K562 (cell line): ENCODE data around the gene RBFOX1. TPM values are rescaled to one million over a fixed set of nuclear protein-coding genes. Genes with fewer than 3 reads are reported as not detected.
A peak's percentile ranks its signal among the peaks of the same experiment; 100 is the strongest.

Experiments
- ATAC-seq: fragments of 200-7000 bp; cut with Tn5 transposase; 3 replicates; pipeline ENCODE4 v1.9.1; 2020; ENCODE audit warnings: moderate library complexity
- BruUV-seq: library from RNA; stranded (reverse); fragments of 400-500 nt; replicated peaks from 2 replicates; lab custom pipeline; 2021; lab: Mats Ljungman, UMichigan
- CTCF ChIA-PET: fragments of 300-600 bp; formaldehyde crosslinking; extraction: SDS; loops from one replicate; lab custom pipeline; 2021; ENCODE audit warnings: low intra/inter-chr PET ratio; lab: Yijun Ruan, JAX
- POLR2A ChIA-PET: fragments of 300-600, 350-650 bp; sonication (Branson Sonifier 250); formaldehyde crosslinking; extraction: SDS; loops from one replicate; lab custom pipeline; 2021; ENCODE audit warnings: antibody characterized with exemption, inconsistent platforms; lab: Yijun Ruan, JAX
- DNase-seq, 4 experiments: peaks; one replicate each; pipeline versions ENCODE4 v3.0.0 to v3.0.0-alpha.2; 2011 to 2018; ENCODE audit warnings: low spot score in 3 of 4, mixed read lengths in 3 of 4; ENCODE audit errors: extremely low read depth in 1 of 4
- FAIRE-seq: peaks from 2 replicates; lab custom pipeline; 2011; peaks lifted over from hg19 to GRCh38; lab: Jason Lieb, UNC
- H2AFZ ChIP-seq: 2 replicates; pipeline ENCODE4 v1.6.0; 2011; ENCODE audit warnings: low read depth, low read length, control low read depth, inconsistent platforms
- H3K27ac ChIP-seq: fragments of 200-600 bp; 3 replicates; pipeline ENCODE4 v1.8.0; 2011; ENCODE audit warnings: low read depth, mild to moderate bottlenecking, control low read depth, inconsistent platforms, low read length, moderate library complexity, mixed read lengths; ENCODE audit errors: extremely low read depth
- H3K27me3 ChIP-seq, 2 experiments: fragments of 300-600 bp in 1 of 2; 2 replicates in 1 of 2; 3 replicates in 1 of 2; pipeline versions ENCODE4 v1.6.0 to v1.8.0; 2011; ENCODE audit warnings: inconsistent platforms in 2 of 2, low read length in 2 of 2, mild to moderate bottlenecking in 1 of 2, mixed read lengths in 1 of 2, moderate library complexity in 1 of 2; ENCODE audit not compliant: control insufficient read depth in 2 of 2, insufficient read depth in 2 of 2
- H3K36me3 ChIP-seq: fragments of 300-600 bp; 3 replicates; pipeline ENCODE4 v1.8.0; 2011; ENCODE audit warnings: mild to moderate bottlenecking, low read length, inconsistent platforms; ENCODE audit not compliant: control insufficient read depth, insufficient read depth
- H3K4me1 ChIP-seq, 2 experiments: fragments of 200-600 bp in 1 of 2; replicated peaks in 1 of 2; 2 replicates in 1 of 2; 3 replicates in 1 of 2; pipeline versions ENCODE4 v1.5.1 to v1.8.0; 2011; ENCODE audit warnings: inconsistent platforms in 2 of 2, low read length in 2 of 2, mild to moderate bottlenecking in 1 of 2, mixed read lengths in 1 of 2, moderate library complexity in 1 of 2; ENCODE audit not compliant: control insufficient read depth in 2 of 2, insufficient read depth in 2 of 2
- H3K4me2 ChIP-seq: 2 replicates; pipeline ENCODE4 v1.6.1; 2011; ENCODE audit warnings: low read length, control low read depth, inconsistent platforms, mixed read lengths; ENCODE audit not compliant: insufficient read depth
- H3K4me3 ChIP-seq: fragments of 200-600 bp; sonication (generic), shearing (Covaris generic); 2 replicates; pipeline ENCODE4 v1.5.1; 2016; ENCODE audit warnings: control low read depth, inconsistent platforms
- H3K79me2 ChIP-seq: fragments of 200-600 bp; 3 replicates; pipeline ENCODE4 v1.8.0; 2011; ENCODE audit warnings: low read length, inconsistent platforms; ENCODE audit not compliant: control insufficient read depth, insufficient read depth
- H3K9ac ChIP-seq, 2 experiments: 2 replicates each; pipeline versions ENCODE4 v1.6.0 to v1.6.1; 2011; ENCODE audit warnings: low read depth in 2 of 2, low read length in 2 of 2, control low read depth in 1 of 2, inconsistent platforms in 1 of 2, mild to moderate bottlenecking in 1 of 2, mixed read lengths in 1 of 2; ENCODE audit not compliant: insufficient read depth in 1 of 2
- H3K9me1 ChIP-seq: one replicate; pipeline ENCODE4 v1.6.0; 2011; ENCODE audit warnings: inconsistent platforms, mild to moderate bottlenecking, low read length, moderate library complexity; ENCODE audit not compliant: control insufficient read depth, insufficient read depth
- H3K9me3 ChIP-seq: replicated peaks from 2 replicates; pipeline ENCODE4 v1.5.1; 2011; ENCODE audit warnings: low read depth, low read length, inconsistent platforms; ENCODE audit not compliant: control insufficient read depth, insufficient read depth
- H4K20me1 ChIP-seq: replicated peaks from 2 replicates; pipeline ENCODE4 v1.6.1; 2011; ENCODE audit warnings: low read length, inconsistent platforms, mixed read lengths; ENCODE audit not compliant: control insufficient read depth, insufficient read depth
- ATF1 ChIP-seq, 2 experiments: fragments of 450-650 bp in 1 of 2; IDR thresholded peaks; 2 replicates each; pipeline ENCODE4 v1.6.1; 2016; ENCODE audit warnings: missing compliant biosample characterization in 1 of 2, missing genetic modification characterization in 1 of 2
- BRD9 ChIP-seq: fragments of 450-650 bp; IDR thresholded peaks from 2 replicates; pipeline ENCODE4 v1.6.1; 2018; ENCODE audit warnings: low read depth; ENCODE audit not compliant: partially characterized antibody
- CCNT2 ChIP-seq: IDR thresholded peaks from 2 replicates; pipeline ENCODE4 v1.6.1; 2011; ENCODE audit warnings: borderline replicate concordance, low read depth, mild to moderate bottlenecking, moderate library complexity, mixed read lengths, low read length; ENCODE audit not compliant: insufficient read length; ENCODE audit errors: extremely low read depth
- FOXM1 ChIP-seq, 2 experiments: fragments of 450-650 bp in 1 of 2; sonication (generic) in 1 of 2; formaldehyde crosslinking in 1 of 2; IDR thresholded peaks; 2 replicates each; pipeline versions ENCODE4 v1.6.1 to v1.9.0; 2017 to 2022; ENCODE audit warnings: low read depth in 2 of 2, mild to moderate bottlenecking in 2 of 2, missing genetic modification reagents in 1 of 2, moderate library complexity in 1 of 2
- NFYB ChIP-seq: IDR thresholded peaks from 2 replicates; pipeline ENCODE4 v1.6.1; 2011; ENCODE audit warnings: mild to moderate bottlenecking, moderate library complexity; ENCODE audit not compliant: insufficient read length; ENCODE audit errors: extremely low read depth
- POLR2AphosphoS5 ChIP-seq: IDR thresholded peaks from 2 replicates; pipeline ENCODE4 v1.6.1; 2011; ENCODE audit warnings: mild to moderate bottlenecking, low read depth, low read length, moderate library complexity; ENCODE audit not compliant: control insufficient read depth, insufficient read depth
- SP2 ChIP-seq: IDR thresholded peaks from 2 replicates; pipeline ENCODE4 v1.6.1; 2011; ENCODE audit warnings: mild to moderate bottlenecking, low read depth, low read length, moderate library complexity; ENCODE audit not compliant: poor library complexity, severe bottlenecking; ENCODE audit errors: extremely low read depth
- ZNF311 ChIP-seq: fragments of 250-450 bp; sonication (Bioruptor Pico); IDR thresholded peaks from 2 replicates; pipeline ENCODE4 v1.4.0; 2020; ENCODE audit warnings: mild to moderate bottlenecking, moderate library complexity
- ZNF507 ChIP-seq: conservative IDR thresholded peaks from 2 replicates; pipeline ENCODE4 v1.6.1; 2017; ENCODE audit warnings: missing genetic modification characterization, missing compliant biosample characterization
- ZNF780A ChIP-seq: fragments of 250-450 bp; sonication (Bioruptor Pico); IDR thresholded peaks from 2 replicates; pipeline ENCODE4 v1.5.0; 2021; ENCODE audit warnings: mild to moderate bottlenecking
- WGBS: fragments of 100-300 bp; shearing (Covaris generic); methylation state at CpG from one replicate; pipeline ENCODE4 v1.1.6; 2016; ENCODE audit warnings: low coverage, mixed read lengths; ENCODE audit not compliant: insufficient coverage; ENCODE audit errors: missing lambda C conversion rate; 5-methylcytosine and 5-hydroxymethylcytosine counted together
- in situ Hi-C: fragments of 300-500 bp; cut with MboI; formaldehyde crosslinking; loops from 4 replicates; pipeline ENCODE4 v1.15.0; 2018; ENCODE audit warnings: inconsistent platforms, mixed read lengths
- intact Hi-C: fragments of 100-400 bp; cut with micrococcal nuclease; formaldehyde crosslinking; loops from 2 replicates; pipeline ENCODE4 v1.14.2; 2022
- polyA plus RNA-seq, 8 experiments: library from polyadenylated mRNA; depleted of rRNA in 4 of 8; stranded (reverse) in 5 of 8; unstranded in 3 of 8; fragments of >200 nt; fragmentation: Nextera tagmentation in 2 of 8; fragmentation: Illumina TruSeq in 1 of 8; extraction: Ambion mirVana in 2 of 8; extraction: Trizol in 1 of 8; gene quantifications; 2 replicates each; pipeline versions ENCODE4 v1.2.1 to v1.2.3, GENCODE V29; 2011 to 2014; ENCODE audit warnings: inconsistent platforms in 1 of 8, missing spikeins in 1 of 8
- total RNA-seq, 7 experiments: library from RNA; depleted of rRNA in 6 of 7; stranded (reverse); fragments of >200 nt in 6 of 7; fragmentation: Illumina TruSeq in 2 of 7; extraction: Trizol in 2 of 7; gene quantifications; 2 replicates each; pipeline versions ENCODE4 v1.2.1 to v1.2.3, GENCODE V29; 2011 to 2021; ENCODE audit warnings: low replicate concordance in 1 of 7
- TF ChIP-seq, protein P1 (sequence below): IDR thresholded peaks from 3 replicates; pipeline ENCODE4 v1.6.1; 2011; ENCODE audit warnings: borderline replicate concordance, mild to moderate bottlenecking; ENCODE audit not compliant: insufficient read length, insufficient read depth
- TF ChIP-seq, protein P2 (sequence below): fragments of 450-650 bp; formaldehyde crosslinking; IDR thresholded peaks from 2 replicates; pipeline ENCODE4 v1.4.0; 2022; ENCODE audit warnings: missing genetic modification characterization

RBFOX1 gene
- total and polyA plus RNA-seq, 9 of the 15 experiments (the other 6 are each of a cell fraction or from before 2014, with no cell fraction given), result 0.03 TPM; not detected in 8

DNA sequence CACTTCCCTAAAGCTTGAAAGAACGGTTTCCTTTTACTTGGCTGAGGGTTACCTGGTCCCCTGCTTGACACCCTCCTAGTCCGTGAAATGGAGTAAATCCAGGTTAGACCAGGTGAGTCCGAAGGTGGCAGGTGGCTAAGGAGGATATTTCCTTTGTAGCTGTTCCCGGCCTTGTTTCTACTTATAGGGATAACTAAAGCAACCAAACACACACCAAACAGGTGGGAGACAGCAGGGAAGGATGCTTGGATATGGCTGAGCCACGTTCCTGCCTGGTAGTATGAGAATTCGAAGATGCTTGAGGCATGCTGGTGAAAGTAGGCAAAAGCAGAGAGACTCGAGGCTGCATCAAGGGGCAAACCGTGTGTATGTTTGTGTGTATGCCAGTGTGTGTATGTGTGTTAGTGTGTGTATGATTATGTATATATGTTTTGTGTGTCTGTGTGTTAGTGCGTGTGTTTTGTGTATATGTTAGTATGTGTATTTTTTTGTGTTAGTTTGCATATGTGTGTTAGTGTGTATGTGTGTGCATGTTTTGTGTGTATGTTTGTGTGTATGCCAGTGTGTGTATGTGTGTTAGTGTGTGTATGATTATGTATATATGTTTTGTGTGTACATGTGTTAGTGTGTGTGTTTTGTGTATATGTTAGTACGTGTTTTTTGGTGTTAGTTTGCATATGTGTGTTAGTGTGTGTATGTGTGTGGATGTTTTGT, 28.9 kb downstream of the RBFOX1 start:
- in situ Hi-C loops, result no loop called here
- BruUV-seq, result no TSS peak

DNA sequence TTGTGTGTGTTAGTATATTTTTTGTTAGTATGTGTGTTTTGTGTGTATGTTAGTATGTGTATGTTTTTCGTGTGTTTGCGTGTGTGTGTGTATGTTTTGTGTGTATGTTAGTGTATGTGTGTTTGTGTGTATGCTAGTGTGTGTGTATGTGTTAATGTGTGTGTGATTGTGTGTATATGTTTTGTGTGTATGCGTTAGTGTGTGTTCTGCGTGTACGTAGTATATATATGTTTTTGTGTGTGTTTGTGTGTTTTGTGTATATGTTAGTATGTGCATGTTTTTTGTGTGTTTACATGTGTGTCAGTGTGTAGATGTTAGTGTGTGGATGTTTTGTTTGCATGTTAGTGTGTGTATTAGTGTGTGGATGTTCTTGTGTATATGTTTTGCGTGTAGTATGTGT, 29.6 kb downstream of the RBFOX1 start:
- no peaks in the 10 kb centered on the region for H3K79me2 ChIP-seq
- no peak overlapping the region for H3K27ac ChIP-seq
- in situ Hi-C loops (no loop called here), intact Hi-C loops (no loop called here)
- no peaks in the 10 kb centered on the region for H3K9me1 ChIP-seq
- H3K27me3 ChIP-seq, result no peaks in the 10 kb centered on the region; a peak in 1 of 5 replicates
- H3K9me3 ChIP-seq, result no peaks in the 10 kb centered on the region
- H4K20me1 ChIP-seq, result no peaks in the 10 kb centered on the region
- CTCF ChIA-PET, result no interaction called here
- BruUV-seq, result no TSS peak
- H2AFZ ChIP-seq, result no peak overlapping the region
- no peaks in the 10 kb centered on the region for H3K36me3 ChIP-seq
- no peak for DNase-seq
- H3K4me3 ChIP-seq, result no peak overlapping the region
- no peaks in the 10 kb centered on the region for H3K4me1 ChIP-seq
- no peak overlapping the region for H3K4me2 ChIP-seq
- no peak for ATAC-seq
- no peak for FAIRE-seq
- POLR2A ChIA-PET, result no interaction called here
- 15% methylated on average over 6 of the region's 6 CpGs for WGBS
- no peak overlapping the region for H3K9ac ChIP-seq
- TF ChIP-seq, protein P1, sequence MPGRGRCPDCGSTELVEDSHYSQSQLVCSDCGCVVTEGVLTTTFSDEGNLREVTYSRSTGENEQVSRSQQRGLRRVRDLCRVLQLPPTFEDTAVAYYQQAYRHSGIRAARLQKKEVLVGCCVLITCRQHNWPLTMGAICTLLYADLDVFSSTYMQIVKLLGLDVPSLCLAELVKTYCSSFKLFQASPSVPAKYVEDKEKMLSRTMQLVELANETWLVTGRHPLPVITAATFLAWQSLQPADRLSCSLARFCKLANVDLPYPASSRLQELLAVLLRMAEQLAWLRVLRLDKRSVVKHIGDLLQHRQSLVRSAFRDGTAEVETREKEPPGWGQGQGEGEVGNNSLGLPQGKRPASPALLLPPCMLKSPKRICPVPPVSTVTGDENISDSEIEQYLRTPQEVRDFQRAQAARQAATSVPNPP, result no peak
- TF ChIP-seq BRD9 (no peak), FOXM1 (IDR thresholded peaks at IDR 0.05; ENCODE audit: low read depth) (no peak), FOXM1 (CRISPR knock-in tag; IDR thresholded peaks at IDR 0.05; ENCODE audit: low read depth) (no peak), ZNF507 (tag) (no peak), ZNF311 (CRISPR knock-in tag) (no peak), CCNT2 (no peak), NFYB (no peak), SP2 (no peak), ZNF780A (no peak), ATF1 (CRISPR knock-in tag; IDR thresholded peaks at IDR 0.05) (no peak), ATF1 (tag; IDR thresholded peaks at IDR 0.05) (no peak)

More for the DNA sequence above, 28.9 kb downstream of the RBFOX1 start:
- WGBS, result 0% methylated on average over 10 of the region's 10 CpGs
- Histone ChIP-seq H3K36me3 (no peaks in the 10 kb centered on the region), H3K9me1 (no peaks in the 10 kb centered on the region), H4K20me1 (no peaks in the 10 kb centered on the region), H2AFZ (no peak overlapping the region), H3K9ac (no peak overlapping the region), H3K79me2 (no peaks in the 10 kb centered on the region), H3K4me1 (no peaks in the 10 kb centered on the region), H3K4me3 (no peak overlapping the region), H3K27ac (no peak overlapping the region), H3K27me3 (no peaks in the 10 kb centered on the region; a peak in 1 of 5 replicates), H3K4me2 (no peak overlapping the region), H3K9me3 (no peaks in the 10 kb centered on the region)
- FAIRE-seq (peak; percentile 79), DNase-seq (no peak), ATAC-seq (no peak)
- intact Hi-C loops, result no loop called here
- POLR2A ChIA-PET, result no interaction called here
- TF ChIP-seq, protein P2, sequence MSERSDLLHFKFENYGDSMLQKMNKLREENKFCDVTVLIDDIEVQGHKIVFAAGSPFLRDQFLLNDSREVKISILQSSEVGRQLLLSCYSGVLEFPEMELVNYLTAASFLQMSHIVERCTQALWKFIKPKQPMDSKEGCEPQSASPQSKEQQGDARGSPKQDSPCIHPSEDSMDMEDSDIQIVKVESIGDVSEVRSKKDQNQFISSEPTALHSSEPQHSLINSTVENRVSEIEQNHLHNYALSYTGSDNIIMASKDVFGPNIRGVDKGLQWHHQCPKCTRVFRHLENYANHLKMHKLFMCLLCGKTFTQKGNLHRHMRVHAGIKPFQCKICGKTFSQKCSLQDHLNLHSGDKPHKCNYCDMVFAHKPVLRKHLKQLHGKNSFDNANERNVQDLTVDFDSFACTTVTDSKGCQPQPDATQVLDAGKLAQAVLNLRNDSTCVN (CRISPR knock-in tag), result 0 out of 2 replicates have a peak, but pooled peaks have one; percentile 29
- no peak for TF ChIP-seq POLR2AphosphoS5
- CTCF ChIA-PET, result no interaction called here
